WTC11 (cell line): ENCODE results near the gene MIA3.

Source experiments
- CDX4 ChIP-seq: fragments of 250-450 bp; sonication (Bioruptor Pico); IDR thresholded peaks from 2 replicates; pipeline ENCODE4 v1.9.0; 2021; ENCODE audit warnings: moderate library complexity, mild to moderate bottlenecking, inconsistent platforms, borderline replicate concordance
- CTCF ChIP-seq: fragments of 200-600 bp; IDR thresholded peaks from 2 replicates; pipeline ENCODE4 v1.8.0; 2022; ENCODE audit warnings: antibody characterized with exemption
- ELF4 ChIP-seq: sonication (generic); formaldehyde crosslinking; IDR thresholded peaks from 2 replicates; pipeline ENCODE4 v1.8.1; 2022; ENCODE audit warnings: low read depth, mild to moderate bottlenecking, moderate library complexity, missing genetic modification reagents
- SP1 ChIP-seq: sonication (generic); formaldehyde crosslinking; conservative IDR thresholded peaks from 2 replicates; pipeline ENCODE4 v1.8.1; 2022; ENCODE audit warnings: missing genetic modification reagents

- no peak for TF ChIP-seq SP1 (CRISPR knock-in tag)
- no peak for TF ChIP-seq CTCF
- no peak for TF ChIP-seq ELF4
- TF ChIP-seq CDX4 (CRISPR knock-in tag), result no peak
Measured at GRCh38 chr1:222613627-222614026, 4.3 kb upstream of the MIA3 start.
